IMR-90 (cell line): Measurements from ENCODE around the gene TMEM135. TPM values are rescaled to one million over a fixed set of nuclear protein-coding genes. Genes with fewer than 3 reads are reported as not detected.

Source experiments
- ATAC-seq: fragments of 200-7000 bp; cut with Tn5 transposase; 2 replicates; pipeline ENCODE4 v1.9.1; 2020; ENCODE audit warnings: low read depth, mild to moderate bottlenecking, moderate library complexity
- BruUV-seq: library from RNA; stranded (reverse); fragments of 400-500 nt; replicated peaks from 2 replicates; lab custom pipeline; 2021; lab: Mats Ljungman, UMichigan
- CTCF ChIA-PET: fragments of 300-600 bp; formaldehyde crosslinking; extraction: SDS; loops from one replicate; lab custom pipeline; 2021; ENCODE audit warnings: antibody characterized with exemption; lab: Yijun Ruan, JAX
- POLR2A ChIA-PET: fragments of 300-600 bp; sonication (Branson Sonifier 250); formaldehyde crosslinking; loops from one replicate; lab custom pipeline; 2022; ENCODE audit warnings: antibody characterized with exemption; ENCODE audit not compliant: unreplicated experiment; lab: Charles Lee
- DNase-seq: peaks from one replicate; pipeline ENCODE4 v3.0.0; 2013
- H2AFZ ChIP-seq: replicated peaks from 2 replicates; pipeline ENCODE3; 2013; ENCODE audit warnings: low read length, mild to moderate bottlenecking; ENCODE audit not compliant: poor library complexity
- H2AK5ac ChIP-seq: 2 replicates; pipeline ENCODE4 v1.6.1; 2013; ENCODE audit warnings: low read depth, low read length, inconsistent platforms
- H2AK9ac ChIP-seq: replicated peaks from 2 replicates; pipeline ENCODE3; 2013; ENCODE audit warnings: mild to moderate bottlenecking, low read depth, low read length, moderate library complexity; ENCODE audit not compliant: poor library complexity
- H2BK120ac ChIP-seq: 2 replicates; pipeline ENCODE4 v1.6.1; 2013; ENCODE audit warnings: low read depth, low read length, inconsistent platforms
- H2BK15ac ChIP-seq: 3 replicates; pipeline ENCODE4 v1.6.1; 2013; ENCODE audit warnings: low read depth, low read length, inconsistent platforms
- H2BK20ac ChIP-seq: 2 replicates; pipeline ENCODE4 v1.6.1; 2013; ENCODE audit warnings: low read depth, mild to moderate bottlenecking, inconsistent platforms, low read length, moderate library complexity
- H2BK5ac ChIP-seq: 2 replicates; pipeline ENCODE4 v1.6.1; 2013; ENCODE audit warnings: mild to moderate bottlenecking, low read depth, low read length, inconsistent platforms; ENCODE audit not compliant: poor library complexity, severe bottlenecking
- H3K14ac ChIP-seq: replicated peaks from 2 replicates; pipeline ENCODE4 v1.6.1; 2013; ENCODE audit warnings: low read depth, low read length, inconsistent platforms
- H3K18ac ChIP-seq: 2 replicates; pipeline ENCODE4 v1.6.1; 2013; ENCODE audit warnings: low read depth, low read length, control low read depth
- H3K23ac ChIP-seq: 2 replicates; pipeline ENCODE4 v1.6.1; 2013; ENCODE audit warnings: low read depth, low read length, inconsistent platforms
- H3K27ac ChIP-seq: 2 replicates; pipeline ENCODE4 v1.5.1; 2013; ENCODE audit warnings: mild to moderate bottlenecking, control low read depth, low read length; ENCODE audit not compliant: insufficient read depth
- H3K27me3 ChIP-seq: 2 replicates; pipeline ENCODE4 v1.6.1; 2013; ENCODE audit warnings: low read length; ENCODE audit not compliant: control insufficient read depth, insufficient read depth
- H3K36me3 ChIP-seq: 2 replicates; pipeline ENCODE4 v1.6.1; 2013; ENCODE audit warnings: low read length, mixed read lengths; ENCODE audit not compliant: control insufficient read depth, insufficient read depth
- H3K4ac ChIP-seq: 2 replicates; pipeline ENCODE4 v1.6.1; 2013; ENCODE audit warnings: low read depth, low read length, inconsistent platforms
- H3K4me1 ChIP-seq: 2 replicates; pipeline ENCODE4 v1.6.1; 2013; ENCODE audit warnings: low read length, mixed read lengths; ENCODE audit not compliant: control insufficient read depth, insufficient read depth
- H3K4me2 ChIP-seq: 2 replicates; pipeline ENCODE4 v1.6.1; 2013; ENCODE audit warnings: low read depth, mild to moderate bottlenecking, control low read depth, low read length, moderate library complexity
- H3K4me3 ChIP-seq: 2 replicates; pipeline ENCODE4 v1.5.1; 2013; ENCODE audit warnings: low read depth, mild to moderate bottlenecking, control low read depth, low read length, moderate library complexity; ENCODE audit not compliant: insufficient read depth
- H3K56ac ChIP-seq: 2 replicates; pipeline ENCODE4 v1.6.1; 2013; ENCODE audit warnings: low read length, inconsistent platforms; ENCODE audit not compliant: insufficient read depth; ENCODE audit errors: extremely low read depth
- H3K79me1 ChIP-seq, 2 experiments: 2 replicates each; pipeline ENCODE4 v1.6.1; 2013; ENCODE audit warnings: low read length in 2 of 2, inconsistent platforms in 1 of 2, low read depth in 1 of 2
- H3K9ac ChIP-seq: 2 replicates; pipeline ENCODE4 v1.6.1; 2013; ENCODE audit warnings: low read depth, low read length, control low read depth
- H3K9me1 ChIP-seq: 2 replicates; pipeline ENCODE4 v1.6.1; 2013; ENCODE audit warnings: low read length, inconsistent platforms; ENCODE audit not compliant: insufficient read depth
- H3K9me3 ChIP-seq: 2 replicates; pipeline ENCODE4 v1.6.1; 2013; ENCODE audit warnings: low read length; ENCODE audit not compliant: control insufficient read depth, insufficient read depth
- H4K20me1 ChIP-seq: 2 replicates; pipeline ENCODE4 v1.6.1; 2013; ENCODE audit warnings: low read length, inconsistent platforms; ENCODE audit not compliant: insufficient read depth
- H4K5ac ChIP-seq: 2 replicates; pipeline ENCODE4 v1.6.1; 2013; ENCODE audit warnings: mild to moderate bottlenecking, low read depth, low read length, control low read depth
- H4K8ac ChIP-seq, 2 experiments: 2 replicates each; pipeline ENCODE4 v1.6.1; 2013; ENCODE audit warnings: low read depth in 2 of 2, low read length in 2 of 2, control low read depth in 1 of 2, inconsistent platforms in 1 of 2
- H4K91ac ChIP-seq: 2 replicates; pipeline ENCODE4 v1.6.1; 2013; ENCODE audit warnings: low read depth, low read length, inconsistent platforms; ENCODE audit not compliant: insufficient read depth
- BHLHE40 ChIP-seq: fragments of 150-350 bp; IDR thresholded peaks from 2 replicates; pipeline ENCODE4 v1.6.1; 2016; ENCODE audit warnings: mild to moderate bottlenecking, low read depth, low read length
- CEBPB ChIP-seq: IDR thresholded peaks from 2 replicates; pipeline ENCODE4 v1.6.1; 2012; ENCODE audit warnings: low read depth, low read length, improper control_type of control experiment
- CHD1 ChIP-seq: IDR thresholded peaks from 2 replicates; pipeline ENCODE4 v1.6.1; 2012; ENCODE audit warnings: low read depth, low read length, improper control_type of control experiment
- CTCF ChIP-seq: conservative IDR thresholded peaks from 2 replicates; pipeline ENCODE4 v1.5.1; 2012; ENCODE audit warnings: mild to moderate bottlenecking, low read depth, low read length, improper control_type of control experiment
- MAZ ChIP-seq: IDR thresholded peaks from 2 replicates; pipeline ENCODE4 v1.6.1; 2012; ENCODE audit warnings: low read depth, mild to moderate bottlenecking, low read length, improper control_type of control experiment, moderate library complexity, borderline replicate concordance
- MXI1 ChIP-seq: IDR thresholded peaks from 2 replicates; pipeline ENCODE4 v1.6.1; 2012; ENCODE audit warnings: low read depth, mild to moderate bottlenecking, low read length, moderate library complexity, borderline replicate concordance
- POLR2A ChIP-seq: IDR thresholded peaks from 2 replicates; pipeline ENCODE4 v1.6.1; 2012; ENCODE audit warnings: mild to moderate bottlenecking, low read depth, low read length
- RAD21 ChIP-seq: IDR thresholded peaks from 2 replicates; pipeline ENCODE4 v1.6.1; 2012; ENCODE audit warnings: low read length, improper control_type of control experiment
- RCOR1 ChIP-seq: IDR thresholded peaks from 2 replicates; pipeline ENCODE4 v1.6.1; 2012; ENCODE audit warnings: mild to moderate bottlenecking, low read length, improper control_type of control experiment; ENCODE audit not compliant: insufficient replicate concordance
- RFX5 ChIP-seq: IDR thresholded peaks from 2 replicates; pipeline ENCODE4 v1.8.0; 2012; ENCODE audit warnings: low read depth, mild to moderate bottlenecking, low read length, moderate library complexity
- SMC3 ChIP-seq: fragments of 150-350 bp; IDR thresholded peaks from 2 replicates; pipeline ENCODE4 v1.6.1; 2016; ENCODE audit warnings: low read depth, mild to moderate bottlenecking, antibody characterized with exemption, low read length, moderate library complexity
- WGBS, 2 experiments: methylation state at CpG; one replicate each; pipeline versions ENCODE4 v1.1.5 to v1.1.7; 2013; ENCODE audit warnings: missing lambda C conversion rate in 2 of 2; ENCODE audit not compliant: insufficient read length in 1 of 2; ENCODE audit errors: extremely low coverage in 2 of 2; 5-methylcytosine and 5-hydroxymethylcytosine counted together
- dilution Hi-C: fragments of 300-500 bp; cut with HindIII; formaldehyde crosslinking; loops from one replicate; pipeline ENCODE4 v1.14.3; 2018; ENCODE audit warnings: low sequenced_read_pairs; ENCODE audit not compliant: unreplicated experiment
- in situ Hi-C: fragments of 300-500 bp; cut with MboI; formaldehyde crosslinking; loops from 3 replicates; pipeline ENCODE4 v1.14.3; 2019; ENCODE audit warnings: low sequenced_read_pairs, inconsistent platforms, mixed read lengths
- intact Hi-C: fragments of 100-400 bp; cut with micrococcal nuclease; formaldehyde crosslinking; loops from 2 replicates; pipeline ENCODE4 v1.10.0; 2022
- polyA plus RNA-seq, 3 experiments: library from polyadenylated mRNA; depleted of rRNA; stranded (reverse); fragments of >200 nt; gene quantifications; 2 replicates each; pipeline ENCODE4 v1.2.3, GENCODE V29; 2012; ENCODE audit warnings: low replicate concordance in 1 of 3
- total RNA-seq: library from RNA; depleted of rRNA; stranded (reverse); fragments of >200 nt; gene quantifications from 2 replicates; pipeline ENCODE4 v1.2.3, GENCODE V29; 2012

TMEM135 gene
- total and polyA plus RNA-seq, 2 of the 4 experiments (the other 2 are of a cell fraction), result 3.9 to 5.9 TPM

GRCh38 chr11:87022254-87022653 is 15.5 kb upstream of the TMEM135 start:
- H2BK20ac ChIP-seq, result no peak overlapping the region
- no peak overlapping the region for H2AK5ac ChIP-seq
- no peak overlapping the region for H2BK120ac ChIP-seq
- DNase-seq (no peak), ATAC-seq (no peak)
- POLR2A ChIA-PET, result no interaction called here
- no TSS peak for BruUV-seq
- H3K18ac ChIP-seq, result no peak overlapping the region
- H3K23ac ChIP-seq, result no peak overlapping the region
- TF ChIP-seq RFX5 (no peak), MAZ (no peak), BHLHE40 (no peak), MXI1 (no peak), CEBPB (no peak), RAD21 (no peak), SMC3 (no peak), POLR2A (no peak), CTCF (no peak), RCOR1 (no peak), CHD1 (no peak)
- no peak overlapping the region for H4K5ac ChIP-seq
- in situ Hi-C loops (no loop called here), intact Hi-C loops (no loop called here), dilution Hi-C loops (no loop called here)
- CTCF ChIA-PET, result no interaction called here
- no peak overlapping the region for H3K4me2 ChIP-seq
- no peaks in the 10 kb centered on the region for H3K9me3 ChIP-seq
- no peak overlapping the region for H3K4ac ChIP-seq
- no peak overlapping the region for H2BK5ac ChIP-seq
- H3K9me1 ChIP-seq, result peaks cover 9% of the 10 kb centered on the region
- no peak overlapping the region for H3K56ac ChIP-seq
- H3K27me3 ChIP-seq, result no peaks in the 10 kb centered on the region; the same call in 1 of the 2 replicates
- no peaks in the 10 kb centered on the region for H3K79me1 ChIP-seq
- no peak overlapping the region for H2BK15ac ChIP-seq
- H4K91ac ChIP-seq, result no peak overlapping the region
- H2AK9ac ChIP-seq, result no peak overlapping the region
- H3K14ac ChIP-seq, result no peak overlapping the region
- WGBS, 2 experiments, result no CpG with 5 or more reads among the region's 1 CpG
- H3K9ac ChIP-seq, result no peak overlapping the region
- H3K4me3 ChIP-seq, result no peak overlapping the region
- no peak overlapping the region for H3K27ac ChIP-seq
- no peak overlapping the region for H4K8ac ChIP-seq
- no peaks in the 10 kb centered on the region for H3K36me3 ChIP-seq
- no peak overlapping the region for H2AFZ ChIP-seq
- H4K20me1 ChIP-seq, result no peaks in the 10 kb centered on the region
- peaks cover 7% of the 10 kb centered on the region for H3K4me1 ChIP-seq
